GDM1 (cell line): ENCODE results near the gene MUC12.

ENCODE experiments used
- DNase-seq: peaks from one replicate; lab custom pipeline; 2025; lab: John Stamatoyannopoulos, UW

Gene MUC12

DNA sequence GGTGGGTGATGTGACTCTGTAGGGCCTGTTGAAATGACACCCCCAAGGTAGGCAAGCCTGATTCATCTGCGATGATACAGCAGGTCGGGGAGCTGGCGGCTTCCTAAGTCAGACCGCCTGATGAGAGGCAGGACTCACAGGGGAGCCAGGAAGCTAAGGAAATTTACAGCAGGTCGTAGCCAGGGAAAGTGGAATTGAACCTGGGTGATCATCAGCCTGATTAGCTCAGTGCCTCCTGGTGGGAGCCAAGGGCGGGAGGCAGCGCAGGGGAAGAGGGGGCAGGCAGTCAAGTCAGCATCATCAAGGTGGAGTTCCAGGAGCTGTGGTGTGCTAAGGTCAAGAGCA is 97.4 kb downstream of the MUC12 start:
- DNase-seq: no peak

GRCh38 chr7:101068401-101068800 is 99.0 kb downstream of the MUC12 start:
- no peak for DNase-seq
